Cortex of kidney (tissue), 1 donor: ENCODE measurements around the gene GPATCH8.

ENCODE experiments used
- DNase-seq: peaks from one replicate; lab custom pipeline; 2025; lab: John Stamatoyannopoulos, UW

Gene GPATCH8

GRCh38 chr17:44451016-44451627 is 52.1 kb downstream of the GPATCH8 start:
- DNase-seq = no peak

GRCh38 chr17:44448412-44448811 is 54.8 kb downstream of the GPATCH8 start:
- no peak for DNase-seq

- no peak for DNase-seq
These were observed 58.5 kb downstream of the GPATCH8 start for GRCh38 chr17:44444735-44445105.

- DNase-seq = no peak
These were observed 60.4 kb downstream of the GPATCH8 start for GRCh38 chr17:44442806-44443205.

- no peak for DNase-seq
These were observed 64.0 kb downstream of the GPATCH8 start for GRCh38 chr17:44439168-44439567.

- DNase-seq = no peak
These were observed 64.6 kb downstream of the GPATCH8 start for GRCh38 chr17:44438636-44439035.

GRCh38 chr17:44436336-44436735 is 66.9 kb downstream of the GPATCH8 start:
- DNase-seq = no peak

GRCh38 chr17:44432254-44433157 is 70.7 kb downstream of the GPATCH8 start:
- DNase-seq = no peak

GRCh38 chr17:44424828-44425461 is 78.3 kb downstream of the GPATCH8 start:
- no peak for DNase-seq

GRCh38 chr17:44417553-44417952 is 85.7 kb downstream of the GPATCH8 start:
- no peak for DNase-seq

- DNase-seq = no peak
These were observed 86.5 kb downstream of the GPATCH8 start for GRCh38 chr17:44416558-44417289.

- DNase-seq = no peak
These were observed 88.6 kb downstream of the GPATCH8 start for GRCh38 chr17:44414394-44415155.

- DNase-seq = no peak
These were observed 93.7 kb downstream of the GPATCH8 start for GRCh38 chr17:44409309-44410028.

GRCh38 chr17:44408786-44409185 is 94.4 kb downstream of the GPATCH8 start:
- no peak for DNase-seq

GRCh38 chr17:44402564-44403172 is 100.5 kb downstream of the GPATCH8 start:
- DNase-seq = no peak

GRCh38 chr17:44400226-44400847 is 102.9 kb downstream of the GPATCH8 start:
- no peak for DNase-seq

GRCh38 chr17:44398692-44399691 is 104.2 kb downstream of the GPATCH8 start:
- DNase-seq = no peak
